NCI-H2171 (cell line): Measurements from ENCODE around the gene MTHFSD.

Source experiments
- DNase-seq: peaks from one replicate; lab custom pipeline; 2025; lab: John Stamatoyannopoulos, UW

Gene MTHFSD

GRCh38 chr16:86584071-86584685, 29.1 kb upstream of the MTHFSD start:
- DNase-seq = no peak

- no peak for DNase-seq
Measured at GRCh38 chr16:86581458-86581857, 26.4 kb upstream of the MTHFSD start.

- DNase-seq = no peak
Measured at GRCh38 chr16:86580791-86581170, 25.7 kb upstream of the MTHFSD start.

GRCh38 chr16:86580063-86580790, 25.2 kb upstream of the MTHFSD start:
- no peak for DNase-seq

- DNase-seq = no peak
Measured at GRCh38 chr16:86579268-86580062, 24.4 kb upstream of the MTHFSD start.

GRCh38 chr16:86578611-86579267, 23.7 kb upstream of the MTHFSD start:
- no peak for DNase-seq

GRCh38 chr16:86578061-86578599, 23.1 kb upstream of the MTHFSD start, which contains the start of gene FOXL1:
TSS of gene FOXL1 (plus strand) at chr16:86578549. CDS start at chr16:86578724, 175 bp downstream.
- DNase-seq = no peak

GRCh38 chr16:86577314-86577971, 22.4 kb upstream of the MTHFSD start:
- peak; percentile 80 for DNase-seq

- peak; percentile 87 for DNase-seq
Measured at GRCh38 chr16:86576591-86577313, 21.7 kb upstream of the MTHFSD start.

GRCh38 chr16:86575754-86576557, 20.9 kb upstream of the MTHFSD start:
- DNase-seq = peak; percentile 86

GRCh38 chr16:86575095-86575685, 20.2 kb upstream of the MTHFSD start:
- no peak for DNase-seq

GRCh38 chr16:86574646-86575045, 19.6 kb upstream of the MTHFSD start:
- no peak for DNase-seq

- no peak for DNase-seq
Measured at GRCh38 chr16:86573646-86574508, 18.8 kb upstream of the MTHFSD start.

- DNase-seq = no peak
Measured at GRCh38 chr16:86573215-86573614, 18.2 kb upstream of the MTHFSD start.

GRCh38 chr16:86572606-86573005, 17.6 kb upstream of the MTHFSD start:
- DNase-seq = no peak

GRCh38 chr16:86572041-86572521, 17.0 kb upstream of the MTHFSD start:
- DNase-seq = no peak

GRCh38 chr16:86571530-86571915, 16.5 kb upstream of the MTHFSD start:
- DNase-seq = no peak
